ENCODE results near the gene AKR1E2. TPM values are rescaled to one million over a fixed set of nuclear protein-coding genes. Genes with fewer than 3 reads are reported as not detected.

The AKR1E2 gene
- total RNA-seq, 1 experiment from 2014 or later: 4.7 TPM

DNA sequence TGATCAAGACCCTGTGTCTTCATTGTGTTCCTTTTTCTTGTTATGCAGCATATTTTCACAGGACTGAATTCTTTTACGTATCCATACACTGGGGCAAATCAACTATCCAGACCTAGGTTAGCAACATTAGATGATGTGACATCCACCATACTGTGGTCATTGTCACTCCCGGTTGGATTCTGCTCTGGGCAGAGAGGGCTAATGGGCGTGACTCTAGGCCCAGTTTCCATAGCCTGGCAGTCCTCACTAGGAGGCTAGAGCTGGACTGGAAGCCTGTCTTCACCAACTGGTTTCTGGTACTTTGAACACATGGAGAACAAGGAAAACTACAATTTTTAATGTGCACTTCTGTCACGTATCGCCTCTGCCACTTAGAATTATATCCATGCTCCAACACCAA, 25.2 kb downstream of the AKR1E2 start:
- no TSS peak for BruUV-seq (replicated peaks)
- DNase-seq (ENCODE audit: low read depth, low spot score) (no peak), ATAC-seq (no peak)
- Histone ChIP-seq H3K36me3 (ENCODE audit: control insufficient read depth, insufficient read depth, low read length) (no peaks in the 10 kb centered on the region), H3K9me3 (ENCODE audit: control insufficient read depth, insufficient read depth, low read depth, low read length) (no peaks in the 10 kb centered on the region), H3K27ac (ENCODE audit: low read length) (no peak overlapping the region), H3K27me3 (ENCODE audit: control insufficient read depth, insufficient read depth, low read length) (no peaks in the 10 kb centered on the region), H3K4me1 (ENCODE audit: control insufficient read depth, insufficient read depth, low read length) (no peaks in the 10 kb centered on the region; the same call in 1 of the 2 replicates), H3K4me3 (ENCODE audit: low read depth in 2 of 2, low read length in 2 of 2) (no peak overlapping the region)
- intact Hi-C loops (cut with micrococcal nuclease; ENCODE audit: unreplicated experiment) (loop anchor here (10.0 kb wide), 1 partner anchor 574 kb away; no protein-coding TSS in a partner anchor), in situ Hi-C loops (cut with HindIII; ENCODE audit: low pct_unique_long_range_greater_than_20kb, low sequenced_read_pairs) (no loop called here)
- TF ChIP-seq, protein P1, sequence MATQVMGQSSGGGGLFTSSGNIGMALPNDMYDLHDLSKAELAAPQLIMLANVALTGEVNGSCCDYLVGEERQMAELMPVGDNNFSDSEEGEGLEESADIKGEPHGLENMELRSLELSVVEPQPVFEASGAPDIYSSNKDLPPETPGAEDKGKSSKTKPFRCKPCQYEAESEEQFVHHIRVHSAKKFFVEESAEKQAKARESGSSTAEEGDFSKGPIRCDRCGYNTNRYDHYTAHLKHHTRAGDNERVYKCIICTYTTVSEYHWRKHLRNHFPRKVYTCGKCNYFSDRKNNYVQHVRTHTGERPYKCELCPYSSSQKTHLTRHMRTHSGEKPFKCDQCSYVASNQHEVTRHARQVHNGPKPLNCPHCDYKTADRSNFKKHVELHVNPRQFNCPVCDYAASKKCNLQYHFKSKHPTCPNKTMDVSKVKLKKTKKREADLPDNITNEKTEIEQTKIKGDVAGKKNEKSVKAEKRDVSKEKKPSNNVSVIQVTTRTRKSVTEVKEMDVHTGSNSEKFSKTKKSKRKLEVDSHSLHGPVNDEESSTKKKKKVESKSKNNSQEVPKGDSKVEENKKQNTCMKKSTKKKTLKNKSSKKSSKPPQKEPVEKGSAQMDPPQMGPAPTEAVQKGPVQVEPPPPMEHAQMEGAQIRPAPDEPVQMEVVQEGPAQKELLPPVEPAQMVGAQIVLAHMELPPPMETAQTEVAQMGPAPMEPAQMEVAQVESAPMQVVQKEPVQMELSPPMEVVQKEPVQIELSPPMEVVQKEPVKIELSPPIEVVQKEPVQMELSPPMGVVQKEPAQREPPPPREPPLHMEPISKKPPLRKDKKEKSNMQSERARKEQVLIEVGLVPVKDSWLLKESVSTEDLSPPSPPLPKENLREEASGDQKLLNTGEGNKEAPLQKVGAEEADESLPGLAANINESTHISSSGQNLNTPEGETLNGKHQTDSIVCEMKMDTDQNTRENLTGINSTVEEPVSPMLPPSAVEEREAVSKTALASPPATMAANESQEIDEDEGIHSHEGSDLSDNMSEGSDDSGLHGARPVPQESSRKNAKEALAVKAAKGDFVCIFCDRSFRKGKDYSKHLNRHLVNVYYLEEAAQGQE (IDR thresholded peaks at IDR 0.05; ENCODE audit: insufficient read depth in 1 of 2, low read depth in 2 of 2, low read length in 1 of 2): no peak
- TF ChIP-seq TCF7L2 (IDR thresholded peaks at IDR 0.05; ENCODE audit: low read depth, low read length) (no peak), SIN3A (IDR thresholded peaks at IDR 0.05; ENCODE audit: borderline replicate concordance, insufficient read depth, low read depth, low read length) (no peak), POLR2AphosphoS5 (IDR thresholded peaks at IDR 0.05; ENCODE audit: low read depth, low read length) (no peak)
- TF ChIP-seq, protein P2, sequence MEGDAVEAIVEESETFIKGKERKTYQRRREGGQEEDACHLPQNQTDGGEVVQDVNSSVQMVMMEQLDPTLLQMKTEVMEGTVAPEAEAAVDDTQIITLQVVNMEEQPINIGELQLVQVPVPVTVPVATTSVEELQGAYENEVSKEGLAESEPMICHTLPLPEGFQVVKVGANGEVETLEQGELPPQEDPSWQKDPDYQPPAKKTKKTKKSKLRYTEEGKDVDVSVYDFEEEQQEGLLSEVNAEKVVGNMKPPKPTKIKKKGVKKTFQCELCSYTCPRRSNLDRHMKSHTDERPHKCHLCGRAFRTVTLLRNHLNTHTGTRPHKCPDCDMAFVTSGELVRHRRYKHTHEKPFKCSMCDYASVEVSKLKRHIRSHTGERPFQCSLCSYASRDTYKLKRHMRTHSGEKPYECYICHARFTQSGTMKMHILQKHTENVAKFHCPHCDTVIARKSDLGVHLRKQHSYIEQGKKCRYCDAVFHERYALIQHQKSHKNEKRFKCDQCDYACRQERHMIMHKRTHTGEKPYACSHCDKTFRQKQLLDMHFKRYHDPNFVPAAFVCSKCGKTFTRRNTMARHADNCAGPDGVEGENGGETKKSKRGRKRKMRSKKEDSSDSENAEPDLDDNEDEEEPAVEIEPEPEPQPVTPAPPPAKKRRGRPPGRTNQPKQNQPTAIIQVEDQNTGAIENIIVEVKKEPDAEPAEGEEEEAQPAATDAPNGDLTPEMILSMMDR (IDR thresholded peaks at IDR 0.05): no peak
- POLR2A ChIA-PET: no interaction called here
- CTCF ChIA-PET: no interaction called here

DNA sequence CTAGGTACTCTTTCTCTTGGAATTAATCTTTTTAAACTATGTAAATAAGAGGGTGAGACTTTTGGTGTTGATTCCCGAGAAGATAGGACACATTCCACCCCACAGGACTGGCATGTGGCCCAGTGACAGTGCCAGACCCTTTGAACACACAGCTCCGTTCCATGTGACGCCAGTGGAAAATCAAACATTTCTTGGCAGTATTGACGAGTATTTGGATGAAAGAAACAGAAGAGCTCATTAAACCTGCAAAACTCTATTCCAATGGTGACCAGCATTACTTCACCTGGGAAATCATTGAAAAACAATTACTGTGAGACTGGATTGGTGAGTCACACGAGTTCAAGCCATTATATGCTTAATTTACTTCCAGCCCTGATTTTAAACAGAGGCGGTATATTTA, 25.8 kb downstream of the AKR1E2 start:
- Histone ChIP-seq H3K9me3 (ENCODE audit: control insufficient read depth, insufficient read depth, low read depth, low read length) (no peaks in the 10 kb centered on the region), H3K4me1 (ENCODE audit: control insufficient read depth, insufficient read depth, low read length) (no peaks in the 10 kb centered on the region; the same call in 1 of the 2 replicates), H3K4me3 (ENCODE audit: low read depth in 2 of 2, low read length in 2 of 2) (no peak overlapping the region), H3K27ac (ENCODE audit: low read length) (0 out of 2 replicates have a peak overlapping the region, but pooled peaks have one; percentile 39), H3K27me3 (ENCODE audit: control insufficient read depth, insufficient read depth, low read length) (no peaks in the 10 kb centered on the region), H3K36me3 (ENCODE audit: control insufficient read depth, insufficient read depth, low read length) (no peaks in the 10 kb centered on the region)
- DNase-seq (ENCODE audit: low read depth, low spot score): no peak
- TF ChIP-seq, protein P1 (IDR thresholded peaks at IDR 0.05; ENCODE audit: insufficient read depth in 1 of 2, low read depth in 2 of 2, low read length in 1 of 2): no peak
- ChIA-PET CTCF (no interaction called here), POLR2A (no interaction called here)
- in situ Hi-C loops (cut with HindIII; ENCODE audit: low pct_unique_long_range_greater_than_20kb, low sequenced_read_pairs): no loop called here
- intact Hi-C loops (cut with micrococcal nuclease; ENCODE audit: unreplicated experiment): loop anchor here (10.0 kb wide), 1 partner anchor 573 kb away; no protein-coding TSS in a partner anchor
- no peak for ATAC-seq
- no TSS peak for BruUV-seq (replicated peaks)
